Measurements from ENCODE around the gene SH3RF2. TPM values are rescaled to one million over a fixed set of nuclear protein-coding genes. Genes with fewer than 3 reads are reported as not detected.

Gene SH3RF2
- total and polyA plus RNA-seq, 2 donors (not counting 3 experiments of a cell fraction or from before 2014, with no cell fraction given) = 0.54 to 0.84 TPM

GRCh38 chr5:145941096-145941447 lies 4.7 kb downstream of the SH3RF2 start:
- TF ChIP-seq GATA2 (IDR thresholded peaks at IDR 0.05; ENCODE audit: insufficient read depth, insufficient read length, low read depth, low read length) (no peak), EZH2 (IDR thresholded peaks at IDR 0.05; ENCODE audit: borderline replicate concordance, low read depth, low read length, severe bottlenecking) (no peak), MAX (IDR thresholded peaks at IDR 0.05; ENCODE audit: insufficient read depth, insufficient read length) (no peak), POLR2A (IDR thresholded peaks at IDR 0.05; ENCODE audit: low read depth, low read length) (no peak), POLR2AphosphoS5 (IDR thresholded peaks at IDR 0.05; ENCODE audit: insufficient read depth, low read depth, low read length) (no peak), MYC (IDR thresholded peaks at IDR 0.05; ENCODE audit: low read depth, low read length) (no peak), FOS (IDR thresholded peaks at IDR 0.05; ENCODE audit: borderline replicate concordance, insufficient read depth, low read length) (no peak), CTCF (IDR thresholded peaks at IDR 0.05; ENCODE audit: extremely low read depth in 1 of 2, insufficient read depth in 1 of 2, low read depth in 1 of 2, low read length in 2 of 2) (no peak), JUN (IDR thresholded peaks at IDR 0.05; ENCODE audit: borderline replicate concordance, insufficient read depth, insufficient read length, low read depth) (no peak)
- H2AFZ ChIP-seq (ENCODE audit: low read depth, low read length) = no peak overlapping the region
- ChIA-PET CTCF (interaction anchor here (1.6 kb wide), 1 partner anchor 39 kb away, joined by 4 read pairs; no protein-coding TSS in a partner anchor), POLR2A (no interaction called here)
- H3K9me3 ChIP-seq (replicated peaks; ENCODE audit: control insufficient read depth, insufficient read depth, low read length) = no peaks in the 10 kb centered on the region
- H3K9ac ChIP-seq (replicated peaks; ENCODE audit: extremely low read depth, insufficient read depth, low read length) = no peak overlapping the region
- H4K20me1 ChIP-seq (replicated peaks; ENCODE audit: control insufficient read depth, extremely low read depth, insufficient read depth, low read length) = no peaks in the 10 kb centered on the region
- H3K9me1 ChIP-seq (replicated peaks; ENCODE audit: control insufficient read depth, extremely low read depth, insufficient read depth, low read length) = no peaks in the 10 kb centered on the region
- BruUV-seq (replicated peaks) = no TSS peak
- dilution Hi-C loops (cut with MboI; ENCODE audit: extremely low pct_ligation_motif_present, low sequenced_read_pairs) = no loop called here
- intact Hi-C loops (cut with micrococcal nuclease) = no loop called here
- H3K36me3 ChIP-seq (ENCODE audit: control insufficient read depth in 2 of 2, extremely low read depth in 1 of 2, insufficient read depth in 2 of 2, low read length in 2 of 2) = no peaks in the 10 kb centered on the region
- H3K79me2 ChIP-seq (ENCODE audit: control insufficient read depth, insufficient read depth, low read length) = no peaks in the 10 kb centered on the region
- peaks cover 6% of the 10 kb centered on the region for H3K4me1 ChIP-seq (ENCODE audit: control insufficient read depth, extremely low read depth, insufficient read depth, low read length)
- H3K4me2 ChIP-seq (ENCODE audit: insufficient read depth, low read length) = no peak overlapping the region
- H3K27ac ChIP-seq (ENCODE audit: insufficient read depth, low read depth, low read length) = no peak overlapping the region
- FAIRE-seq (no peak), DNase-seq (ENCODE audit: low read depth, low spot score) (no peak)
- no peak overlapping the region for H3K4me3 ChIP-seq (replicated peaks in 1 of 3; ENCODE audit: insufficient read depth in 1 of 3, low read depth in 1 of 3, low read length in 3 of 3)
- H3K27me3 ChIP-seq (ENCODE audit: control insufficient read depth in 2 of 2, insufficient read depth in 2 of 2, low read length in 2 of 2) = peaks cover 0 to 11% of the 10 kb centered on the region in 2 experiments
